K562 (cell line): ENCODE results near the gene EVA1B. TPM values are rescaled to one million over a fixed set of nuclear protein-coding genes. Genes with fewer than 3 reads are reported as not detected.

ENCODE experiments used
- ARID3B ChIP-seq: fragments of 250-450 bp; sonication (Bioruptor Pico); IDR thresholded peaks from 2 replicates; pipeline ENCODE4 v1.4.0; 2020; ENCODE audit warnings: borderline replicate concordance
- ATF4 ChIP-seq: fragments of 450-650 bp; formaldehyde crosslinking; IDR thresholded peaks from 2 replicates; pipeline ENCODE4 v1.4.0; 2022; ENCODE audit warnings: mild to moderate bottlenecking, moderate library complexity
- E2F3 ChIP-seq: fragments of 250-450 bp; sonication (Bioruptor Pico); IDR thresholded peaks from 2 replicates; pipeline ENCODE4 v1.4.0; 2020; ENCODE audit warnings: mild to moderate bottlenecking
- ELF2 ChIP-seq: fragments of 250-450 bp; sonication (Bioruptor Pico); IDR thresholded peaks from 2 replicates; pipeline ENCODE4 v1.5.0; 2021; ENCODE audit warnings: mild to moderate bottlenecking
- GABPB1 ChIP-seq: sonication (generic); formaldehyde crosslinking; IDR thresholded peaks from 2 replicates; pipeline ENCODE4 v1.8.0; 2022; ENCODE audit warnings: mild to moderate bottlenecking, missing genetic modification reagents
- HDGF ChIP-seq: fragments of 450-650 bp; IDR thresholded peaks from 2 replicates; pipeline ENCODE4 v1.6.1; 2016
- MCM5 ChIP-seq: fragments of 450-650 bp; IDR thresholded peaks from 2 replicates; pipeline ENCODE4 v1.6.1; 2016; ENCODE audit warnings: low read depth
- PCBP1 ChIP-seq: fragments of 200-400 bp; formaldehyde crosslinking; IDR thresholded peaks from 2 replicates; pipeline ENCODE4 v1.6.1; 2018; ENCODE audit warnings: mild to moderate bottlenecking, low read depth, low read length; ENCODE audit not compliant: poor library complexity, severe bottlenecking
- RBM14 ChIP-seq: fragments of 200-400 bp; formaldehyde crosslinking; IDR thresholded peaks from 2 replicates; pipeline ENCODE4 v1.6.1; 2018; ENCODE audit warnings: low read depth, mild to moderate bottlenecking, low read length, moderate library complexity, borderline replicate concordance; ENCODE audit not compliant: insufficient read depth
- SIN3B ChIP-seq: fragments of 450-650 bp; IDR thresholded peaks from 2 replicates; pipeline ENCODE4 v1.6.1; 2017; ENCODE audit warnings: low read depth, mild to moderate bottlenecking, moderate library complexity
- ZBTB40 ChIP-seq, 2 experiments: fragments of 450-650 bp in 1 of 2; sonication (generic) in 1 of 2; formaldehyde crosslinking in 1 of 2; IDR thresholded peaks; 2 replicates each; pipeline versions ENCODE4 v1.7.1 to v1.9.0; 2016 to 2022; ENCODE audit warnings: inconsistent platforms in 1 of 2, mild to moderate bottlenecking in 1 of 2, missing genetic modification reagents in 1 of 2
- polyA plus RNA-seq, 8 experiments: library from polyadenylated mRNA; depleted of rRNA in 4 of 8; stranded (reverse) in 5 of 8; unstranded in 3 of 8; fragments of >200 nt; fragmentation: Nextera tagmentation in 2 of 8; fragmentation: Illumina TruSeq in 1 of 8; extraction: Ambion mirVana in 2 of 8; extraction: Trizol in 1 of 8; gene quantifications; 2 replicates each; pipeline versions ENCODE4 v1.2.1 to v1.2.3, GENCODE V29; 2011 to 2014; ENCODE audit warnings: inconsistent platforms in 1 of 8, missing spikeins in 1 of 8
- total RNA-seq, 7 experiments: library from RNA; depleted of rRNA in 6 of 7; stranded (reverse); fragments of >200 nt in 6 of 7; fragmentation: Illumina TruSeq in 2 of 7; extraction: Trizol in 2 of 7; gene quantifications; 2 replicates each; pipeline versions ENCODE4 v1.2.1 to v1.2.3, GENCODE V29; 2011 to 2021; ENCODE audit warnings: low replicate concordance in 1 of 7
- TF ChIP-seq, protein P1 (sequence below): fragments of 450-650 bp; formaldehyde crosslinking; IDR thresholded peaks from 2 replicates; pipeline ENCODE4 v1.4.0; 2020; ENCODE audit warnings: mild to moderate bottlenecking, moderate library complexity

EVA1B gene
- total and polyA plus RNA-seq, 9 of the 15 experiments (the other 6 are each of a cell fraction or from before 2014, with no cell fraction given) = 0.08 to 65.7 (median 2.4) TPM

DNA sequence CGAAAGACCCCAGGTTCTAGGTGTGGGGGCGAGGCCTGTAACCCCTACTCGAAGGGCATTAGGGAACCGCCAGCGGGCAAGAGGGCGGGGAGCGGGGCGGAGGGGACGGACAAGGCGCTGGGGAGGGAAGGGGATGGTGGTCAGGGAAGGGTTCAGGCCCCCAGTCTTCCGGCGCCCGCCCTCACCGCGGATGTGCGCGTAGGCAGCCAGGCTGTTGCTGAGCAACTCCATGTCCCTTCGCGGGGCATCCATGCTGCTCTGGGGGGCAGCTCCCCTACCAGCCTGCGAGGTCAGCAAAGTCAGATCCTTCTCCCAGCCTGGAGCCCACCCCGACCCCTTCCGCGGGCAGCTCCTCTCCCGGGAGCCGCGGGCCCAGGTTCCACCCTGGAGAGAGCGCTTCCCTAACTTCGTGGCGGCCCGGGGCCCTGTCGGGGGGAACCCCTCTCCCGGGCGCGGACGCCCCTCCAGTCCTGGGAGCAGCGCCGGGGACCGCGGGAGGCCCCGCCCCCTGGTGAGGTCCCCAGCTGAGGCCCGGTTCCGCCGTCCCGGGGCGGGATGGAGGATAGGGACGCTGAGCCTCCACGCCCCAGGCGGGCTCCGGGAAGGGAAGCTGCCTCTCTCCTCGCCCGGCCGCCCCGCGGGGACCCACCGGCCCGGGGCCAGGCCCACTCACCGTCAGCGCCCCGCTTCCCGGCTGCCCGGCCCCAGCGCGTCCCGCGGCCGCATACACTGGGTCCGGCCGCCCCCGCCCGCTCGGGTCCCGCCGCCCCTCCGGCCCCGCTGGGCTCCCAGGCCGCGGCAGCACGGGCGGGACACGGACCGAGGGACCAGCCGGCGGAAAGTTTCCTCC is 434 bp downstream of the EVA1B start (continued):
- TF ChIP-seq ELF2 (CRISPR knock-in tag) (0 out of 2 replicates have a peak, but pooled peaks have one; percentile 17), HDGF (no peak), MCM5 (no peak), GABPB1 (peak; percentile 49), PCBP1 (peak; percentile 65), SIN3B (peak; percentile 55), ATF4 (CRISPR knock-in tag) (0 out of 2 replicates have a peak, but pooled peaks have one; percentile 23), ZBTB40 (IDR thresholded peaks at IDR 0.05) (no peak), ZBTB40 (CRISPR knock-in tag; IDR thresholded peaks at IDR 0.05) (no peak), E2F3 (CRISPR knock-in tag) (0 out of 2 replicates have a peak, but pooled peaks have one; percentile 20), RBM14 (0 out of 2 replicates have a peak, but pooled peaks have one; percentile 38), ARID3B (CRISPR knock-in tag) (peak; percentile 70; the same call in 1 of the 2 replicates)
- TF ChIP-seq, protein P1, sequence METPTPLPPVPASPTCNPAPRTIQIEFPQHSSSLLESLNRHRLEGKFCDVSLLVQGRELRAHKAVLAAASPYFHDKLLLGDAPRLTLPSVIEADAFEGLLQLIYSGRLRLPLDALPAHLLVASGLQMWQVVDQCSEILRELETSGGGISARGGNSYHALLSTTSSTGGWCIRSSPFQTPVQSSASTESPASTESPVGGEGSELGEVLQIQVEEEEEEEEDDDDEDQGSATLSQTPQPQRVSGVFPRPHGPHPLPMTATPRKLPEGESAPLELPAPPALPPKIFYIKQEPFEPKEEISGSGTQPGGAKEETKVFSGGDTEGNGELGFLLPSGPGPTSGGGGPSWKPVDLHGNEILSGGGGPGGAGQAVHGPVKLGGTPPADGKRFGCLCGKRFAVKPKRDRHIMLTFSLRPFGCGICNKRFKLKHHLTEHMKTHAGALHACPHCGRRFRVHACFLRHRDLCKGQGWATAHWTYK (CRISPR knock-in tag) = peak; percentile 41; the same call in 1 of the 2 replicates
